B cell (primary cell): Measurements from ENCODE around the gene RNF220. TPM values are rescaled to one million over a fixed set of nuclear protein-coding genes. Genes with fewer than 3 reads are reported as not detected.

Experiments used
- ATAC-seq: fragments of 200-7000 bp; cut with Tn5 transposase; one replicate; pipeline ENCODE4 v1.10.0; 2021; ENCODE audit warnings: low read depth, mild to moderate bottlenecking, moderate number of reproducible peaks, moderate library complexity
- CTCF ChIA-PET: fragments of 350-600 bp; sonication (Branson Sonifier 250); formaldehyde crosslinking; loops from one replicate; lab custom pipeline; 2021; ENCODE audit warnings: antibody characterized with exemption, inconsistent platforms; lab: Charles Lee
- POLR2A ChIA-PET: fragments of 350-600 bp; sonication (Branson Sonifier 250); formaldehyde crosslinking; loops from one replicate; lab custom pipeline; 2021; ENCODE audit warnings: antibody characterized with exemption; lab: Charles Lee
- DNase-seq: peaks from one replicate; pipeline ENCODE4 v3.0.0; 2013
- H2AFZ ChIP-seq: 2 replicates; pipeline ENCODE4 v1.6.1; 2012; ENCODE audit warnings: mild to moderate bottlenecking, low read depth, low read length; ENCODE audit not compliant: insufficient read depth, poor library complexity, severe bottlenecking
- H3K27ac ChIP-seq, 2 donors: 1 replicate in 1 of 2; 2 replicates in 1 of 2; pipeline ENCODE4 v1.5.1; 2012 to 2013; ENCODE audit warnings: low read length in 2 of 2, mild to moderate bottlenecking in 2 of 2, moderate library complexity in 1 of 2
- H3K27me3 ChIP-seq, 4 experiments: fragments of 200-600 bp in 1 of 4; sonication (generic) in 1 of 4; replicated peaks in 1 of 4; 1 replicate in 2 of 4; 2 replicates in 2 of 4; pipeline versions ENCODE4 v1.6.1 to v1.7.0; 2013 to 2016; ENCODE audit warnings: low read length in 3 of 4, mild to moderate bottlenecking in 2 of 4, mixed read lengths in 1 of 4, moderate library complexity in 1 of 4; ENCODE audit not compliant: insufficient read depth in 4 of 4, control insufficient read depth in 3 of 4; ENCODE audit errors: control extremely low read depth in 1 of 4
- H3K36me3 ChIP-seq, 2 experiments: replicated peaks in 1 of 2; 1 replicate in 1 of 2; 2 replicates in 1 of 2; pipeline versions ENCODE4 v1.6.1 to v1.7.1; 2013; ENCODE audit warnings: low read length in 1 of 2; ENCODE audit not compliant: insufficient read depth in 2 of 2, control insufficient read depth in 1 of 2; ENCODE audit errors: control extremely low read depth in 1 of 2, extremely low read depth in 1 of 2
- H3K4me1 ChIP-seq, 2 donors: fragments of 200-600 bp in 1 of 2; sonication (generic) in 1 of 2; 1 replicate in 1 of 2; 2 replicates in 1 of 2; pipeline versions ENCODE4 v1.5.1 to v1.6.1; 2013 to 2017; ENCODE audit warnings: low read length in 2 of 2; ENCODE audit not compliant: control insufficient read depth in 2 of 2, insufficient read depth in 2 of 2
- H3K4me2 ChIP-seq: replicated peaks from 2 replicates; pipeline ENCODE3; 2012; ENCODE audit warnings: mild to moderate bottlenecking, low read depth, low read length; ENCODE audit not compliant: poor library complexity, severe bottlenecking
- H3K4me3 ChIP-seq, 5 experiments: fragments of 200-600 bp in 1 of 5; sonication (generic) in 1 of 5; 1 replicate in 3 of 5; 2 replicates in 2 of 5; pipeline versions ENCODE4 v1.5.1 to v1.7.0; 2011 to 2016; ENCODE audit warnings: low read length in 4 of 5, mild to moderate bottlenecking in 4 of 5, low read depth in 2 of 5, control low read depth in 1 of 5, moderate library complexity in 1 of 5; ENCODE audit not compliant: insufficient read depth in 1 of 5; ENCODE audit errors: control extremely low read depth in 1 of 5, extremely low read depth in 1 of 5
- H3K79me2 ChIP-seq: fragments of 200-600 bp; sonication (generic); one replicate; pipeline ENCODE4 v1.6.0; 2016; ENCODE audit warnings: low read length; ENCODE audit not compliant: control insufficient read depth, insufficient read depth
- H3K9ac ChIP-seq: fragments of 200-600 bp; sonication (generic); 2 replicates; pipeline ENCODE4 v1.6.1; 2017; ENCODE audit warnings: mild to moderate bottlenecking, low read length, moderate library complexity
- H3K9me3 ChIP-seq, 3 donors: one replicate each; pipeline versions ENCODE4 v1.6.1 to v1.7.1; 2013; ENCODE audit warnings: low read length in 2 of 3; ENCODE audit not compliant: control insufficient read depth in 2 of 3, insufficient read depth in 1 of 3; ENCODE audit errors: control extremely low read depth in 1 of 3
- H4K20me1 ChIP-seq: 2 replicates; pipeline ENCODE4 v1.6.0; 2012; ENCODE audit warnings: mild to moderate bottlenecking, low read length; ENCODE audit not compliant: insufficient read depth, control insufficient read depth, poor library complexity, severe bottlenecking
- H3K27ac Mint-ChIP-seq: one replicate; pipeline ENCODE4 v1.8.0; 2021; ENCODE audit warnings: mixed read lengths
- H3K27me3 Mint-ChIP-seq: one replicate; pipeline ENCODE4 v1.8.0; 2021; ENCODE audit warnings: mixed read lengths
- H3K4me1 Mint-ChIP-seq: one replicate; pipeline ENCODE4 v1.8.0; 2021; ENCODE audit warnings: mixed read lengths
- H3K4me3 Mint-ChIP-seq: one replicate; pipeline ENCODE4 v1.8.0; 2021; ENCODE audit warnings: mixed read lengths
- H3K9me3 Mint-ChIP-seq: one replicate; pipeline ENCODE4 v1.8.0; 2022; ENCODE audit warnings: mixed read lengths; ENCODE audit not compliant: insufficient read depth
- EZH2 ChIP-seq: IDR thresholded peaks from 2 replicates; pipeline ENCODE4 v1.6.1; 2012; ENCODE audit warnings: borderline replicate concordance, low read depth, mild to moderate bottlenecking, moderate library complexity, low read length; ENCODE audit not compliant: insufficient read depth, poor library complexity, severe bottlenecking
- WGBS: methylation state at CpG from one replicate; pipeline ENCODE4 v1.1.5; 2013; ENCODE audit warnings: missing lambda C conversion rate; ENCODE audit not compliant: insufficient coverage; 5-methylcytosine and 5-hydroxymethylcytosine counted together
- intact Hi-C: fragments of 100-400 bp; cut with micrococcal nuclease; formaldehyde crosslinking; loops from one replicate; pipeline ENCODE4 v1.10.0; 2022
- polyA plus RNA-seq: library from polyadenylated mRNA; depleted of rRNA; stranded (reverse); fragments of >200 nt; gene quantifications from 2 replicates; pipeline ENCODE4 v1.2.3, GENCODE V29; 2012
- total RNA-seq, 2 donors: library from RNA; stranded (reverse); fragments of 120-200 nt in 1 of 2; gene quantifications; 1 replicate in 1 of 2; 2 replicates in 1 of 2; pipeline versions ENCODE4 v1.2.3 to v1.2.4, GENCODE V29; 2013 to 2022
- TF ChIP-seq, protein P1 (sequence below): fragments of 200-600 bp; IDR thresholded peaks from one replicate; pipeline ENCODE4 v1.8.0; 2022; ENCODE audit warnings: antibody characterized with exemption, mild to moderate bottlenecking

Gene RNF220
- total and polyA plus RNA-seq, 2 donors (not counting 1 experiment from before 2014, with no cell fraction given) = 115 to 141 TPM

DNA sequence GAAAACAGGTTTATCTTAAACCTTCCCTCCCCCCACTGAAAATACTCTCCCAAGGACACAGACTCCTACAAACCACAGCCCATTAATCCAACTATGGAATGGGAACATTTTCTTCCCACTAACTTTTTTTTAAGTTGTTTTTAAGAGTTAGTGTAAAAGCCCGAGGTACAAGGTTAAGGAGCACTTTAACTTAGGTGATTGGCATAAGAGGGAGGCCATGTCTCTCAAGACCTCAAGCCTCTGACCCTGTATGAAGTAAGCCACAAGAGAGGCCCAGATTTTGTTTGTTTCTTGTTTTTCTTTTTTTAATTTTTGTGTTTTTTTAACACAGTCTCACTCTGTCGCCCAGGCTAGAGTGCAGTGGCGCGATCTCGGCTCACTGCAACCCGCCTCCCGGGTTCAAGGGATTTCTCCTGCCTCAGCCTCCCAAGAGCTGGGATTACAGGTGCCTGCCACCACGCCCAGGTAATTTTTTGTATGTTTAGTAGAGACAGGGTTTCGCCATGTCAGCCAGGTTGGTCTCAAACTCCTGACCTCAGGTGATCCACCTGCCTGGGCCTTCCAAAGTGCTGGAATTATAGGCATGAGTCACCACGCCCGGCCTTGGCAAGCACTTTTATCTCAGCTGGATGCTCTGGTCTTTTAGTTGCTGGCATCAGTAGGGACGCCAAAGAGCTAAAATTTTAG, 283.8 kb downstream of the RNF220 start:
- Mint-ChIP-seq H3K27ac (no peak overlapping the region), H3K27me3 (no peaks in the 10 kb centered on the region), H3K4me3 (no peak overlapping the region), H3K4me1 (peaks cover 16% of the 10 kb centered on the region), H3K9me3 (no peaks in the 10 kb centered on the region)
- Histone ChIP-seq H3K4me3 (no peak overlapping the region), H3K9ac (no peak overlapping the region), H3K36me3 (no peaks in the 10 kb centered on the region), H3K27me3 (no peaks in the 10 kb centered on the region), H3K9me3 (no peaks in the 10 kb centered on the region), H3K4me1 (peaks cover 6% of the 10 kb centered on the region in 2 donors), H3K4me2 (no peak overlapping the region), H2AFZ (no peak overlapping the region), H3K27ac (no peak overlapping the region), H4K20me1 (no peaks in the 10 kb centered on the region), H3K79me2 (no peaks in the 10 kb centered on the region)
- ChIA-PET CTCF (interaction anchor here (0.6 kb wide), 1 partner anchor 1585 kb away, joined by 5 read pairs; no protein-coding TSS in a partner anchor), POLR2A (no interaction called here)
- no peak for TF ChIP-seq EZH2
- TF ChIP-seq, protein P1, sequence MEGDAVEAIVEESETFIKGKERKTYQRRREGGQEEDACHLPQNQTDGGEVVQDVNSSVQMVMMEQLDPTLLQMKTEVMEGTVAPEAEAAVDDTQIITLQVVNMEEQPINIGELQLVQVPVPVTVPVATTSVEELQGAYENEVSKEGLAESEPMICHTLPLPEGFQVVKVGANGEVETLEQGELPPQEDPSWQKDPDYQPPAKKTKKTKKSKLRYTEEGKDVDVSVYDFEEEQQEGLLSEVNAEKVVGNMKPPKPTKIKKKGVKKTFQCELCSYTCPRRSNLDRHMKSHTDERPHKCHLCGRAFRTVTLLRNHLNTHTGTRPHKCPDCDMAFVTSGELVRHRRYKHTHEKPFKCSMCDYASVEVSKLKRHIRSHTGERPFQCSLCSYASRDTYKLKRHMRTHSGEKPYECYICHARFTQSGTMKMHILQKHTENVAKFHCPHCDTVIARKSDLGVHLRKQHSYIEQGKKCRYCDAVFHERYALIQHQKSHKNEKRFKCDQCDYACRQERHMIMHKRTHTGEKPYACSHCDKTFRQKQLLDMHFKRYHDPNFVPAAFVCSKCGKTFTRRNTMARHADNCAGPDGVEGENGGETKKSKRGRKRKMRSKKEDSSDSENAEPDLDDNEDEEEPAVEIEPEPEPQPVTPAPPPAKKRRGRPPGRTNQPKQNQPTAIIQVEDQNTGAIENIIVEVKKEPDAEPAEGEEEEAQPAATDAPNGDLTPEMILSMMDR = no peak
- no peak for DNase-seq
- WGBS = over 99% methylated on average over 12 of the region's 12 CpGs
- intact Hi-C loops = no loop called here
- no peak for ATAC-seq

DNA sequence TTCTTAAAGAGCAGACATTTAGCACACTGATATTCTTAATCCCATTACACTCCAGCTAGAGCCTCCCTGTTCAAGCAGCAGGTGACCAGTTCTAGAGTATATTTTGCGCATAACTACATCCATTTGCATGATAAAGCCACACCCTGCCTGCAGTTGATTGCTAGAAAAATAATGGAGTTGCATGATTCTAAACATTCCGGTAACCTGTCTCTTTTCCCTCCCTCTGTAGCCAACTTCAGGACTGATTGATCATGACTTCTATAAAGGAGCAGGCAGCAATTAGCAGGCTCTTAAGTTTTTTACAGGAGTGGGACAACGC, 284.4 kb downstream of the RNF220 start:
- H3K9me3 ChIP-seq = no peaks in the 10 kb centered on the region
- H3K4me2 ChIP-seq = no peak overlapping the region
- Mint-ChIP-seq H3K4me3 (no peak overlapping the region), H3K27me3 (no peaks in the 10 kb centered on the region), H3K9me3 (no peaks in the 10 kb centered on the region), H3K27ac (no peak overlapping the region), H3K4me1 (peaks cover 17% of the 10 kb centered on the region)
- no peak overlapping the region for H3K4me3 ChIP-seq
- H3K27ac ChIP-seq = no peak overlapping the region
- DNase-seq (no peak), ATAC-seq (no peak)
- WGBS = 97% methylated on average over 2 of the region's 3 CpGs
- ChIA-PET CTCF (no interaction called here), POLR2A (no interaction called here)
- peaks cover 4% of the 10 kb centered on the region in 2 donors for H3K4me1 ChIP-seq
- no peak overlapping the region for H2AFZ ChIP-seq
- no peak overlapping the region for H3K9ac ChIP-seq
- H4K20me1 ChIP-seq = no peaks in the 10 kb centered on the region
- no peaks in the 10 kb centered on the region for H3K36me3 ChIP-seq
- no peaks in the 10 kb centered on the region for H3K79me2 ChIP-seq
- intact Hi-C loops = no loop called here
- no peaks in the 10 kb centered on the region for H3K27me3 ChIP-seq
- TF ChIP-seq, protein P1 = no peak
- TF ChIP-seq EZH2 = no peak
